Activated naive CD8-positive, alpha-beta T cell (primary cell): ENCODE data around the gene CD68.
"Not testable (repeated sequence)": the region's sequence is repeated elsewhere in the genome, so short reads cannot be mapped to it uniquely, and the experiment has no call there.

ENCODE experiments used
- H3K27ac Mint-ChIP-seq: one replicate; pipeline ENCODE4 v1.8.0; 2021; ENCODE audit warnings: mixed read lengths
- H3K27me3 Mint-ChIP-seq: one replicate; pipeline ENCODE4 v1.8.0; 2021; ENCODE audit warnings: mixed read lengths
- H3K36me3 Mint-ChIP-seq: one replicate; pipeline ENCODE4 v1.8.0; 2021; ENCODE audit warnings: mixed read lengths
- H3K4me1 Mint-ChIP-seq: one replicate; pipeline ENCODE4 v1.8.0; 2021; ENCODE audit warnings: low read depth, mixed read lengths
- H3K4me3 Mint-ChIP-seq: one replicate; pipeline ENCODE4 v1.8.0; 2021; ENCODE audit warnings: mild to moderate bottlenecking, mixed read lengths
- H3K9me3 Mint-ChIP-seq: one replicate; pipeline ENCODE4 v1.8.0; 2021; ENCODE audit warnings: low read depth, mixed read lengths

The CD68 gene

DNA sequence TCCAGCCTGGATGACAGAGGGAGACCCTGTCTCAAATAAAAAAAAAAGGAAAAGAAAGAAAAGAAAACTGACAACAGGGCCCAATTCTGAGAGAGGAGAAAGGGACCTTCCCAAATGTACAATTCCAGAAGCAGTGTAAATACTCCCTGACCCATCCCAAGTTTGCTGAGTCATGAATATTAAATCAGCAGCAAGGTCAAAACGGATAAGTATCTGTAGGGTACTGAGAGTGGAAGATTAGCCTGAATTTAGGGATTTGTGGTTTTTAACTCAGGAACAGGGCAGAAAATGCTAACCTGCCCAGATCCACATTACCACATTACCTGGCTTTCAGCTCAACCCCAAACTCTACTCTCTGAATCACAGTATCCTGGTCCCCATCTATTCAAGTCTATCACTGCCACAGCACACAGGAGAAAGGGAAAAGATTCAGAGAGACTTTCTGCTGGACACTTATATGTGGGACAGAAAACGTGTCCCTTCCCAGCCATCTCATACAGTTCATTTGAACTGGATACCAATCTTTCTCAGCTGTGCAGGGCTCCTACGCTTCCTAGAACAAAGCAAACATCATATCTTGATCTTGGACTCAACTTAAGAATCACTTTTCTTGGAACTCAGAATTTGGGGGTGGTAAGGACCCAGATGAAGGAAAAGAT is 32.3 kb downstream of the CD68 start:
- Mint-ChIP-seq H3K4me1 (peaks cover 38% of the 10 kb centered on the region), H3K4me3 (peak overlapping the region; percentile 95), H3K27ac (peak overlapping the region; percentile 7), H3K36me3 (peaks cover 3% of the 10 kb centered on the region), H3K27me3 (no peaks in the 10 kb centered on the region), H3K9me3 (no peaks in the 10 kb centered on the region)

GRCh38 chr17:7612294-7612640 is 32.8 kb downstream of the CD68 start:
- Mint-ChIP-seq H3K4me3 (peak overlapping the region; percentile 95), H3K27ac (peak overlapping the region; percentile 7), H3K36me3 (peaks cover 3% of the 10 kb centered on the region), H3K27me3 (no peaks in the 10 kb centered on the region), H3K4me1 (peaks cover 38% of the 10 kb centered on the region), H3K9me3 (no peaks in the 10 kb centered on the region)

DNA sequence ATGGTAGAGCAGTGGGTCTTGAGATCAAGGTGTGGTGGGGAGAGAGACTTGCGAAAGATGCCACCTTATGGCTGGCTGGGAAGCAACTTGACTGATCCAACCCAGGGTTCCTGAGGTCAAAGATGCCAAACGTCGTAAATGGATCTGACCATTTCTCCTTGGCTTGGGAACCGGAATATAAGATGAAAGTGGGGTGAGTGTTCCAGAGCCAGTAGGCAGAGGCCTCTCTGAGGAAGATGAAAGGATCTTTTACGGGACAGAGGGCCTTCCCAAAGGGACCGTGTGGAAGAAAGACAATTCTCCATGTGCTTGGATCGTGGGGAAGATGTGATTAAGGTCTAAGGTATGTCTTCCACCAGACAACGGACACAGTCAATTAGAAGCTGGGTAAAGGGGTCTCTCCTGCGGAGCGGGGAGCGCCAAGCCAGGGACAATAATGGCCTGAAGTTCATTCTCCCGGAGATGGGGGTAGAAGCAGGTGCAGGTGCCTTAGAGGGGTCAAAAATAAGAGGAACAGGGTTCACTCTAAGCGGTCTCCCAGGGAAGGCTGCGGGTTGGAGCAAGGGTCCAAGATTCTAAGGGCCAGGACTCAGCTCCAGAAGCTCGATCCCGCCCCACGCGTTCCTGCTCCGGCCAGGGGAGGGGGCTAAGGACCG is 34.5 kb downstream of the CD68 start:
- H3K36me3 Mint-ChIP-seq: peaks cover 3% of the 10 kb centered on the region
- H3K4me1 Mint-ChIP-seq: peaks cover 38% of the 10 kb centered on the region
- H3K27ac Mint-ChIP-seq: peak overlapping the region; percentile 92
- H3K4me3 Mint-ChIP-seq: peak overlapping the region; percentile 95
- H3K9me3 Mint-ChIP-seq: no peaks in the 10 kb centered on the region
- H3K27me3 Mint-ChIP-seq: no peaks in the 10 kb centered on the region

- Mint-ChIP-seq H3K27me3 (no peaks in the 10 kb centered on the region), H3K36me3 (peaks cover 3% of the 10 kb centered on the region), H3K4me1 (peaks cover 33% of the 10 kb centered on the region), H3K4me3 (peak within 1 kb of the TSS; percentile 95), H3K27ac (peak within 1 kb of the TSS; percentile 92), H3K9me3 (no peaks in the 10 kb centered on the region)
Observed at GRCh38 chr17:7614425-7615264, 35.2 kb downstream of the CD68 start, which contains the start of gene FXR2. FXR2 (minus strand) TSS chr17:7614897; CDS start chr17:7614532, 365 bp downstream.

DNA sequence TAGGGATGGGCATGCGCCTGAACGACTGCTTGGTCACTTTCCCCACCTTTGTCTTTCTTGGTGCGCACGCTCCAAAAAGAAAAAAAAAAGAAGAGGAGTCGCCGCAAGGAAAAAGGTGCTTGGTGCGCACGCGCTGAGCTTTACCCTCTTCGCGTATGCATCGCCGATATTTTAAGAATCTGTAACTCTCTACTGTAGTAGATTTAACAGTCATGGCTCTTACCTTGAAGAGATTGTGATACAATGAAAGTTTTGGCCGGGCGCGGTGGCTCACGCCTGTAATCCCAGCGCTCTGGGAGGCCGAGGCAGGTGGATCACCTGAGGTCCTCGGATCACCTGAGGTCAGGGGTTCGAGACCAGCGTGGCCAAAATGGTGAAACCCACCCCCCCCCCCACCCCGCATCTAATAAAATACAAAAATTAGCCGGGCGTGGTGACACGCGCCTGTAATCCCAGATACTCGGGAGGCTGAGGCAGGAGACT is 35.9 kb downstream of the CD68 start:
- Mint-ChIP-seq H3K36me3 (peaks cover 3% of the 10 kb centered on the region), H3K27me3 (no peaks in the 10 kb centered on the region), H3K4me1 (peaks cover 31% of the 10 kb centered on the region), H3K27ac (peak overlapping the region; percentile 85), H3K4me3 (peak overlapping the region; percentile 83), H3K9me3 (no peaks in the 10 kb centered on the region)

DNA sequence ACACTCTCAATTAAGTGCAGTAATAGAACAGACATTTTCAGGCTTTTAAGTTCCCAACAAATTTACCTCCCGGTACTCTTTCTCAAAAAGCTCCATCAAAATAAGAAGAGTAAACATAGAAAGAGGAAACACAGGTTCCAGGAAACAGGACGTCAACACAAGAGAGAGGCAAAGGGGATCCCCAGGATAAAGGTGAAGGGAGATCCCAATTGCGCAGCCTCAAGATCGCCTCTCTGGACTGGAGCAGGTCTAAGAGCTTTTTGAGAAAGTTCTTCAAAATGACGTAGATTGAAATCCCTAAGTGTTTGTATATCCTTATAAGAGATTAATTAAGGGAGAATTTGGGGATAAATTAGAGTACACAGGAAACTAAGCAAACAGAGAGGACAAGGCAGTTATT is 39.2 kb downstream of the CD68 start:
- Mint-ChIP-seq H3K4me3 (no peak overlapping the region), H3K36me3 (no peaks in the 10 kb centered on the region), H3K9me3 (no peaks in the 10 kb centered on the region), H3K27ac (no peak overlapping the region), H3K27me3 (no peaks in the 10 kb centered on the region), H3K4me1 (peaks cover 4% of the 10 kb centered on the region)

GRCh38 chr17:7620835-7621234 is 41.4 kb downstream of the CD68 start:
- Mint-ChIP-seq H3K9me3 (no peaks in the 10 kb centered on the region), H3K27me3 (no peaks in the 10 kb centered on the region), H3K4me1 (no peaks in the 10 kb centered on the region), H3K4me3 (no peak overlapping the region), H3K27ac (no peak overlapping the region), H3K36me3 (no peaks in the 10 kb centered on the region)

- Mint-ChIP-seq H3K4me1 (peaks cover 13% of the 10 kb centered on the region), H3K27me3 (no peaks in the 10 kb centered on the region), H3K9me3 (no peaks in the 10 kb centered on the region), H3K27ac (no peak overlapping the region), H3K4me3 (no peak overlapping the region), H3K36me3 (peaks cover 2% of the 10 kb centered on the region)
Observed at GRCh38 chr17:7623661-7624060, 44.2 kb downstream of the CD68 start.

- H3K36me3 Mint-ChIP-seq, H3K9me3 Mint-ChIP-seq, H3K27me3 Mint-ChIP-seq, H3K4me3 Mint-ChIP-seq, H3K27ac Mint-ChIP-seq: not testable (repeated sequence)
- peaks cover 13% of the 10 kb centered on the region for H3K4me1 Mint-ChIP-seq
Observed at GRCh38 chr17:7625749-7626148, 46.3 kb downstream of the CD68 start.

DNA sequence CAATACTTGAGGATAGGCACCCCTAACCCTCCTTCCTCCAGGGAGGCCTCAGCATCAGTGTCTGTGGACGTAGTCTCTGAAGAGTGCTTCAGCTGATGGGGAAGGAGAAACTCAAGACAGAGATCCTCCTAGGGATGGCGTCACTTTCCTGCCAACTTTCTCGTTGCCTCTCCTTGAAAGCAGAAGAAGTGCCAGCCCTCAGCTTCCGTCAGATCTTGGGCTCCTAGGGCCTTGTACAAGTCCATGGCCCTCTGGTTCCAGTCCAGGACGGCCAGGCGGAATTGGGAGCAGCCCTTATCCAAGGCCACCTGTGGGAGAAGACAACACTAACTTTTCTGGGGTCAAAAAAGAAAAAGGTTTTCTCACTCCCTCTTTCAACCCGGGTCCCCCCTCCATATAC is 46.9 kb downstream of the CD68 start:
- peak overlapping the region; percentile 90 for H3K4me3 Mint-ChIP-seq
- H3K36me3 Mint-ChIP-seq: peaks cover 2% of the 10 kb centered on the region
- H3K27me3 Mint-ChIP-seq: no peaks in the 10 kb centered on the region
- H3K4me1 Mint-ChIP-seq: peaks cover 13% of the 10 kb centered on the region
- no peaks in the 10 kb centered on the region for H3K9me3 Mint-ChIP-seq
- H3K27ac Mint-ChIP-seq: no peak overlapping the region

DNA sequence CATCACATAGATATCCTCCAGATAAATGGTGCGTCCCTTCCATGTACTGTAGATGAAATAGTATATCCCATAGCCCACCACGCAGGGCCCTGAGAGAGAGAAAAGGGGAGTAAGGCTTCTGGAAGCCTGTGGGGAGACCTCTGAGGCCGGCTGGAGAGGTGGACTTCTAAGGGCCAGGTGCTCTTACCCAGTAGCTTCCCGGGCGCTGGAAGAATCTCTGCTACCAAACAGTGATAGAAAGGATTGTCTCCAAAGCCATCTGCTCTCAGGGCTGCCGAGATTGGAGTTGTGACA is 47.5 kb downstream of the CD68 start:
- Mint-ChIP-seq H3K36me3 (peaks cover 2% of the 10 kb centered on the region), H3K27ac (no peak overlapping the region), H3K9me3 (no peaks in the 10 kb centered on the region), H3K4me1 (peaks cover 13% of the 10 kb centered on the region), H3K4me3 (peak overlapping the region; percentile 90), H3K27me3 (no peaks in the 10 kb centered on the region)

DNA sequence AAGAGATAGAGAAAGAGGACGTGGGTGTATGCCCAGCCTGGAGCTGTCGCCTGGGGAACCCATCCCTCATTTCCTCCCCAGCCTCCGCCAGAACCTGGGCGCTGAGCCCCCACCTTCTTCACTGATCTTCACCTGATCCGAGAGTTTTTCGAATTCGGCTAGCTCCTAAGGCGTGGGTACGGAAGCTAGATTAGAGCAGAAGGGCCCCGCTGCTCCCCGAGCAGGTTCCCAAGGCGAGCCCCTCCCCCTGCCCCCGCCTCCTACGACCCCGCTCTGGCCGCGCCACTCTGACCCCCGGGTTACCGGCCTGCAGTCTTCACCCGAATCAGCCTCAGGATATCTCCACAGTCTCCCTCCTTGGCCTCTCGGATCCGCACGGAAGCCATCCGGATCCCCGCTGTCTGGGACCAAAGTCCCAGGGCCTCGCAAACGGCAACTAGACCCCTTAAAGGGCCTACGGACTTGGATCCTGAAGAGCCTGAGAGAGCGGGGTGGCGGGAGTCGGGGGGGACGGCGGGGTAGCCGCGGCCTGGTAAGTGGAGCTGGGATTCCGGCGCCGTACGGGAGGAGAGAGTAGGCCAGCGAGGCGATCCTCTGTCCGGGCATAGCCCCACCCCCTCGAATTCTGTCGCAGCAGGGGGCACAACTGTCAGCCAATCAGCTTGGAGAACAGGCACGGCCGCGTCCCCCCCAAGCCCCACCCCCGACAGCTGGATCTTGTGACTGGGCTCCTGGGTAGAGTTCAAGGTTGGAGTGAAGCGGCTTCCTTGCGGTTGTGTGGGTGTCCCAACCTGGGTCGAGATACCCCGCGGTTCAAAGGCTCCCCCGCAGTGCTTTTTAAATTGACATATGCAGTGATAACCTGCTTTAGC is 48.0 kb downstream of the CD68 start, which contains the start of gene SAT2:
TSS of gene SAT2 (minus strand) at position 572 of the 872 bp plus-strand sequence. CDS start at position 386, 186 bp downstream.
- Mint-ChIP-seq H3K9me3 (no peaks in the 10 kb centered on the region), H3K27me3 (no peaks in the 10 kb centered on the region), H3K4me3 (peak within 1 kb of the TSS; percentile 90), H3K27ac (peak within 1 kb of the TSS; percentile 54), H3K36me3 (peaks cover 2% of the 10 kb centered on the region), H3K4me1 (peaks cover 13% of the 10 kb centered on the region)

DNA sequence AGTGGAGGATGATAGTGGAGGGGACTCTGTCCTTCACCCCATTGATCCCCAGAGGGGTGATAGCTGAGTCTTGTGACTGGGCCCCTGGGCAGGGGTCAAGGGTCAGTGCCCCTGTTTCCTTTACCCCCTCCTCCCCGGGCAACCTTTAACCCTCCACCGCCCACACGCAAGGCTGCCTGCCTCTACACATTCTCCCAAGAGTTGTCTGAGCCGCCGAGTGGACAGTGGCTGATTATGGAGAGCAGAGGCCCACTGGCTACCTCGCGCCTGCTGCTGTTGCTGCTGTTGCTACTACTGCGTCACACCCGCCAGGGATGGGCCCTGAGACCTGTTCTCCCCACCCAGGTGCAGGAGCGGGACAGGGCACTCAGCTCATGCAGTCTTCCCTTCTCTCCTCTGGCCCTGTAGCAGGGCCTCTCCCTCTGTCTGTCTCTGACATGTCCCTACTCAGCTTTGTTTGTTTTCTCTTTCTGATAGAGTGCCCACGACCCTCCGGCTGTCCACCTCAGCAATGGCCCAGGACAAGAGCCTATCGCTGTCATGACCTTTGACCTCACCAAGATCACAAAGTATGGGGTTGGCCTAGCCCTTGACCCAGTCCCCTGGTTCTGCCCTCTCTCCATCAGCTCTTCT is 50.6 kb downstream of the CD68 start, which contains the start of gene SHBG:
TSS of gene SHBG (plus strand) at position 197 of the 633 bp plus-strand sequence. CDS start at position 235, 38 bp downstream.
- no peak within 1 kb of the TSS for H3K27ac Mint-ChIP-seq
- peaks cover 2% of the 10 kb centered on the region for H3K36me3 Mint-ChIP-seq
- H3K9me3 Mint-ChIP-seq: no peaks in the 10 kb centered on the region
- peaks cover 13% of the 10 kb centered on the region for H3K4me1 Mint-ChIP-seq
- no peak within 1 kb of the TSS for H3K4me3 Mint-ChIP-seq
- no peaks in the 10 kb centered on the region for H3K27me3 Mint-ChIP-seq
